Peyer's patch (tissue), 4 donors: ENCODE data around the gene IPP. TPM values are rescaled to one million over a fixed set of nuclear protein-coding genes. Genes with fewer than 3 reads are reported as not detected.

ENCODE experiments used
- DNase-seq, 3 donors: peaks; one replicate each; pipeline ENCODE4 v3.0.0-alpha.2; 2017 to 2019
- H3K27ac ChIP-seq, 4 donors: fragments of 200-600 bp; sonication (generic); one replicate each; pipeline ENCODE4 v1.5.1; 2016 to 2019
- H3K27me3 ChIP-seq, 2 donors: fragments of 200-600 bp; sonication (generic); one replicate each; pipeline ENCODE4 v1.5.1; 2019
- H3K36me3 ChIP-seq, 3 donors: fragments of 200-600 bp; sonication (generic); one replicate each; pipeline ENCODE4 v1.5.1; 2016 to 2019
- H3K4me1 ChIP-seq, 4 donors: fragments of 200-600 bp; sonication (generic); one replicate each; pipeline ENCODE4 v1.5.1; 2016 to 2019
- H3K4me3 ChIP-seq, 4 donors: fragments of 200-600 bp; sonication (generic); 1 replicate in 3 of 4; 2 replicates in 1 of 4; pipeline ENCODE4 v1.5.1; 2016 to 2019; ENCODE audit warnings: mild to moderate bottlenecking in 1 of 4
- H3K9me3 ChIP-seq, 4 donors: fragments of 200-600 bp; sonication (generic); one replicate each; pipeline ENCODE4 v1.5.1; 2016 to 2019; ENCODE audit warnings: mild to moderate bottlenecking in 1 of 4
- CTCF ChIP-seq, 6 experiments: fragments of 450-650 bp in 4 of 6; fragments of 200-600 bp in 2 of 6; sonication (generic) in 1 of 6; IDR thresholded peaks; one replicate each; pipeline ENCODE4 v1.5.1; 2017 to 2019; ENCODE audit warnings: antibody characterized with exemption in 6 of 6, mild to moderate bottlenecking in 3 of 6, moderate library complexity in 1 of 6
- POLR2A ChIP-seq, 2 donors: fragments of 450-650 bp; IDR thresholded peaks; one replicate each; pipeline ENCODE4 v1.5.1; 2017; ENCODE audit warnings: antibody characterized with exemption in 2 of 2, mild to moderate bottlenecking in 2 of 2, moderate library complexity in 2 of 2
- total RNA-seq, 4 donors: library from RNA; depleted of rRNA; stranded (reverse); fragments of >200 nt; gene quantifications; one replicate each; pipeline ENCODE4 v1.1.0, GENCODE V29; 2016

The IPP gene
- total RNA-seq, 4 donors from 2014 or later: 8.9 to 17.2 (median 12.1) TPM

- Histone ChIP-seq H3K27ac (no peak overlapping the region), H3K4me3 (no peak overlapping the region), H3K9me3 (no peaks in the 10 kb centered on the region), H3K4me1 (no peaks in the 10 kb centered on the region), H3K36me3 (no peaks in the 10 kb centered on the region), H3K27me3 (no peaks in the 10 kb centered on the region)
- no peak for TF ChIP-seq CTCF (IDR thresholded peaks at IDR 0.05)
- TF ChIP-seq POLR2A (IDR thresholded peaks at IDR 0.05): no peak
- DNase-seq: no peak
Measured at GRCh38 chr1:45767035-45767434, 16.6 kb upstream of the IPP start.

- Histone ChIP-seq H3K4me3 (no peak overlapping the region), H3K27ac (no peak overlapping the region), H3K36me3 (no peaks in the 10 kb centered on the region), H3K27me3 (no peaks in the 10 kb centered on the region), H3K9me3 (no peaks in the 10 kb centered on the region), H3K4me1 (no peaks in the 10 kb centered on the region)
- no peak for TF ChIP-seq CTCF (IDR thresholded peaks at IDR 0.05)
- no peak for TF ChIP-seq POLR2A (IDR thresholded peaks at IDR 0.05)
- no peak for DNase-seq
Measured at GRCh38 chr1:45765999-45766792, 15.7 kb upstream of the IPP start.

GRCh38 chr1:45762291-45762690 lies 11.8 kb upstream of the IPP start:
- no peaks in the 10 kb centered on the region for H3K36me3 ChIP-seq
- H3K27ac ChIP-seq: no peak overlapping the region
- no peaks in the 10 kb centered on the region for H3K4me1 ChIP-seq
- no peak for DNase-seq
- H3K4me3 ChIP-seq: no peak overlapping the region
- H3K9me3 ChIP-seq: no peaks in the 10 kb centered on the region
- TF ChIP-seq CTCF (IDR thresholded peaks at IDR 0.05) (no peak), POLR2A (IDR thresholded peaks at IDR 0.05) (no peak)
- no peaks in the 10 kb centered on the region for H3K27me3 ChIP-seq

- Histone ChIP-seq H3K27ac (no peak overlapping the region), H3K4me1 (peaks cover 0 to 5% (median 0%) of the 10 kb centered on the region in 4 donors)
- TF ChIP-seq POLR2A (IDR thresholded peaks at IDR 0.05) (no peak), CTCF (IDR thresholded peaks at IDR 0.05) (no peak)
Measured at GRCh38 chr1:45755697-45756096, 5.2 kb upstream of the IPP start.

GRCh38 chr1:45753248-45754037 lies 3.0 kb upstream of the IPP start:
- Histone ChIP-seq H3K27ac (no peak overlapping the region), H3K27me3 (no peaks in the 10 kb centered on the region), H3K4me1 (peaks cover 0 to 10% (median 0%) of the 10 kb centered on the region in 4 donors), H3K36me3 (no peaks in the 10 kb centered on the region), H3K9me3 (peaks cover 0 to 3% (median 0%) of the 10 kb centered on the region in 4 donors), H3K4me3 (no peak overlapping the region)
- no peak for DNase-seq
- TF ChIP-seq POLR2A (IDR thresholded peaks at IDR 0.05) (no peak), CTCF (IDR thresholded peaks at IDR 0.05) (no peak)

More at GRCh38 chr1:45755697-45756096, 5.2 kb upstream of the IPP start:
- DNase-seq: no peak
- no peaks in the 10 kb centered on the region for H3K27me3 ChIP-seq
- no peak overlapping the region for H3K4me3 ChIP-seq
- peaks cover 0 to 3% (median 0%) of the 10 kb centered on the region in 4 donors for H3K9me3 ChIP-seq
- H3K36me3 ChIP-seq: no peaks in the 10 kb centered on the region
